ENCODE measurements around the gene TBC1D9. TPM values are rescaled to one million over a fixed set of nuclear protein-coding genes. Genes with fewer than 3 reads are reported as not detected.
A peak's percentile ranks its signal among the peaks of the same experiment; 100 is the strongest.

The TBC1D9 gene
- polyA plus RNA-seq, 2 of the 4 experiments (the other 2 are of a cell fraction): 5.6 to 11.8 TPM

GRCh38 chr4:140739971-140740370 is 16.2 kb downstream of the TBC1D9 start:
- Histone ChIP-seq H3K4me1 (peaks cover 43% of the 10 kb centered on the region), H3K27ac (peak overlapping the region in 1 of 2 experiments; percentile 20; a peak in 1 of 6 replicates), H3K4me2 (peak overlapping the region; percentile 35), H3K4me3 (no peak overlapping the region), H3K9me3 (no peaks in the 10 kb centered on the region)
- DNase-seq (ENCODE audit: low read depth in 1 of 2, low spot score in 1 of 2) (no peak), ATAC-seq (no peak), FAIRE-seq (no peak)
- TF ChIP-seq CBX8 (IDR thresholded peaks at IDR 0.05): no peak
- no peak for TF ChIP-seq EHMT2 (IDR thresholded peaks at IDR 0.05; ENCODE audit: low read depth)
- no peak for TF ChIP-seq RARB (CRISPR knock-in tag; IDR thresholded peaks at IDR 0.05)
- no peak for TF ChIP-seq EHF (CRISPR knock-in tag; IDR thresholded peaks at IDR 0.05)
- ChIA-PET POLR2A (interaction anchor here (1.0 kb wide), 1 partner anchor 17 kb away, joined by 3 read pairs; no protein-coding TSS in a partner anchor), CTCF (interaction anchor here (1.1 to 1.3 kb wide), 3 partner anchors 10 to 13 kb away, joined by 3 to 4 read pairs (median 3); no protein-coding TSS in a partner anchor)

GRCh38 chr4:140738139-140738538 is 18.0 kb downstream of the TBC1D9 start:
- ChIA-PET CTCF (interaction anchor here (1.6 kb wide), 1 partner anchor 18 kb away, joined by 3 read pairs; the partner anchor contains the start of gene TBC1D9), POLR2A (no interaction called here)
- ATAC-seq (no peak), FAIRE-seq (no peak), DNase-seq (ENCODE audit: low read depth in 1 of 2, low spot score in 1 of 2) (no peak)
- peaks cover 35% of the 10 kb centered on the region for H3K4me1 ChIP-seq
- no peak for TF ChIP-seq PBX3 (IDR thresholded peaks at IDR 0.05)
- TF ChIP-seq POLR2AphosphoS2 (conservative IDR thresholded peaks at IDR 0.05; ENCODE audit: low read length): no peak
- no peak for TF ChIP-seq ZFP36 (IDR thresholded peaks at IDR 0.05; ENCODE audit: borderline replicate concordance, partially characterized antibody)
- no peak for TF ChIP-seq TP53 (CRISPR knock-in tag; IDR thresholded peaks at IDR 0.05)
- no peak for TF ChIP-seq HOXB5 (CRISPR knock-in tag; IDR thresholded peaks at IDR 0.05)
- no peak for TF ChIP-seq SMC3 (IDR thresholded peaks at IDR 0.05)
- H3K27ac ChIP-seq: no peak overlapping the region
- no peaks in the 10 kb centered on the region for H3K9me3 ChIP-seq
- no peak overlapping the region for H3K4me3 ChIP-seq
- WGBS (ENCODE audit: missing lambda C conversion rate): 100% methylated on average over 1 of the region's 1 CpG
- no peak overlapping the region for H3K4me2 ChIP-seq

GRCh38 chr4:140736669-140737343 is 19.4 kb downstream of the TBC1D9 start:
- TF ChIP-seq EHMT2 (IDR thresholded peaks at IDR 0.05; ENCODE audit: low read depth) (no peak), REST (IDR thresholded peaks at IDR 0.05) (no peak), RCOR1 (IDR thresholded peaks at IDR 0.05; ENCODE audit: low read depth, low read length) (no peak), KDM5A (IDR thresholded peaks at IDR 0.05) (no peak), RFX5 (IDR thresholded peaks at IDR 0.05) (no peak), HEYL (CRISPR knock-in tag; IDR thresholded peaks at IDR 0.05) (no peak), BHLHE40 (IDR thresholded peaks at IDR 0.05; ENCODE audit: low read depth, low read length) (no peak)
- DNase-seq (ENCODE audit: low read depth in 1 of 2, low spot score in 1 of 2) (no peak), FAIRE-seq (no peak), ATAC-seq (no peak)
- no peak overlapping the region for H3K4me3 ChIP-seq
- 90% methylated on average over 4 of the region's 6 CpGs for WGBS (ENCODE audit: missing lambda C conversion rate)
- H3K27ac ChIP-seq: no peak overlapping the region
- ChIA-PET POLR2A (no interaction called here), CTCF (interaction anchor here (0.5 to 0.7 kb wide), 3 partner anchors 32 to 310 kb away, joined by 3 to 4 read pairs (median 3); no protein-coding TSS in a partner anchor)
- no peak overlapping the region for H3K4me2 ChIP-seq
- no peaks in the 10 kb centered on the region for H3K9me3 ChIP-seq
- H3K4me1 ChIP-seq: peaks cover 23% of the 10 kb centered on the region
